PC-9 (cell line): Measurements from ENCODE around the gene HTR4. TPM values are rescaled to one million over a fixed set of nuclear protein-coding genes. Genes with fewer than 3 reads are reported as not detected.

ENCODE experiments used
- BruUV-seq: library from RNA; stranded (reverse); fragments of 400-500 nt; replicated peaks from 2 replicates; lab custom pipeline; 2021; lab: Mats Ljungman, UMichigan
- CTCF ChIA-PET: fragments of 300-600 bp; sonication (Branson Sonifier 250); formaldehyde crosslinking; loops from one replicate; lab custom pipeline; 2022; ENCODE audit warnings: antibody characterized with exemption; lab: Charles Lee
- POLR2A ChIA-PET: fragments of 300-600 bp; sonication (Branson Sonifier 250); formaldehyde crosslinking; loops from one replicate; lab custom pipeline; 2022; ENCODE audit warnings: antibody characterized with exemption; ENCODE audit not compliant: unreplicated experiment; lab: Charles Lee
- DNase-seq, 2 experiments: peaks; one replicate each; pipeline versions ENCODE4 v3.0.0 to v3.0.0-alpha.2; 2015 to 2022; ENCODE audit warnings: mixed read lengths in 1 of 2
- H2AFZ ChIP-seq: fragments of 200-600 bp; sonication (generic); 2 replicates; pipeline ENCODE4 v1.8.1; 2017; ENCODE audit warnings: antibody characterized with exemption
- H3F3A ChIP-seq: fragments of 200-600 bp; sonication (generic); 2 replicates; pipeline ENCODE4 v1.8.1; 2017; ENCODE audit warnings: antibody characterized with exemption, mild to moderate bottlenecking, low read depth; ENCODE audit not compliant: insufficient read depth
- H3K27ac ChIP-seq: fragments of 200-600 bp; sonication (generic); 2 replicates; pipeline ENCODE4 v1.6.1; 2016; ENCODE audit warnings: mixed run types
- H3K27me3 ChIP-seq: fragments of 200-600 bp; sonication (generic); 2 replicates; pipeline ENCODE4 v1.6.1; 2016; ENCODE audit warnings: low read depth, mixed run types; ENCODE audit not compliant: insufficient read depth
- H3K36me3 ChIP-seq: fragments of 200-600 bp; sonication (generic); 2 replicates; pipeline ENCODE4 v1.6.1; 2016; ENCODE audit warnings: low read depth, mixed run types
- H3K4me1 ChIP-seq: fragments of 200-600 bp; sonication (generic); replicated peaks from 2 replicates; pipeline ENCODE4 v1.6.1; 2016; ENCODE audit warnings: mixed run types; ENCODE audit not compliant: insufficient read depth
- H3K4me2 ChIP-seq: fragments of 200-600 bp; sonication (generic); 2 replicates; pipeline ENCODE4 v1.6.1; 2017; ENCODE audit warnings: mixed run types
- H3K4me3 ChIP-seq: fragments of 200-600 bp; sonication (generic); 2 replicates; pipeline ENCODE4 v1.6.1; 2016; ENCODE audit warnings: mixed run types
- H3K79me2 ChIP-seq: fragments of 200-600 bp; sonication (generic); 2 replicates; pipeline ENCODE4 v1.6.1; 2017; ENCODE audit warnings: low read depth, mixed run types
- H3K9me2 ChIP-seq: fragments of 200-600 bp; sonication (generic); 2 replicates; pipeline ENCODE4 v1.8.1; 2017; ENCODE audit warnings: mild to moderate bottlenecking; ENCODE audit not compliant: insufficient read depth
- H3K9me3 ChIP-seq: fragments of 200-600 bp; sonication (generic); 2 replicates; pipeline ENCODE4 v1.8.1; 2016; ENCODE audit warnings: low read depth; ENCODE audit not compliant: insufficient read depth
- H4K20me1 ChIP-seq: fragments of 200-600 bp; sonication (generic); 2 replicates; pipeline ENCODE4 v1.8.1; 2017; ENCODE audit not compliant: insufficient read depth
- CTCF ChIP-seq: fragments of 200-600 bp; sonication (generic); conservative IDR thresholded peaks from 2 replicates; pipeline ENCODE4 v1.6.1; 2017; ENCODE audit warnings: mixed run types, antibody characterized with exemption, mild to moderate bottlenecking, moderate library complexity
- EZH2 ChIP-seq: fragments of 200-600 bp; sonication (generic); IDR thresholded peaks from 2 replicates; pipeline ENCODE4 v1.8.0; 2017; ENCODE audit warnings: antibody characterized with exemption, low read depth
- intact Hi-C: fragments of 100-400 bp; cut with micrococcal nuclease; formaldehyde crosslinking; loops from one replicate; pipeline ENCODE4 v1.10.0; 2022; ENCODE audit not compliant: unreplicated experiment
- total RNA-seq: library from RNA; stranded (reverse); gene quantifications from 2 replicates; pipeline ENCODE4 v1.2.3, GENCODE V29; 2021

HTR4 gene
- total RNA-seq, 1 experiment from 2014 or later: not detected

- DNase-seq: no peak
- CTCF ChIA-PET: no interaction called here
- POLR2A ChIA-PET: no interaction called here
Observed at GRCh38 chr5:148514344-148514743, 140.0 kb downstream of the HTR4 start.

GRCh38 chr5:148512498-148512897 is 141.8 kb downstream of the HTR4 start:
- Histone ChIP-seq H3K4me2 (no peak overlapping the region), H3F3A (no peaks in the 10 kb centered on the region), H2AFZ (no peak overlapping the region), H3K4me3 (no peak overlapping the region), H3K27ac (no peak overlapping the region), H3K9me3 (peaks cover 3% of the 10 kb centered on the region; the same call in 1 of the 2 replicates), H3K27me3 (no peaks in the 10 kb centered on the region), H3K79me2 (no peaks in the 10 kb centered on the region), H4K20me1 (no peaks in the 10 kb centered on the region), H3K4me1 (no peaks in the 10 kb centered on the region), H3K36me3 (no peaks in the 10 kb centered on the region), H3K9me2 (no peaks in the 10 kb centered on the region)
- intact Hi-C loops: no loop called here
- no peak for TF ChIP-seq CTCF
- TF ChIP-seq EZH2: no peak
- BruUV-seq: no TSS peak
- POLR2A ChIA-PET: no interaction called here
- CTCF ChIA-PET: no interaction called here
- no peak for DNase-seq

More at GRCh38 chr5:148514344-148514743, 140.0 kb downstream of the HTR4 start:
- no peak overlapping the region for H2AFZ ChIP-seq
- no peaks in the 10 kb centered on the region for H3K79me2 ChIP-seq
- intact Hi-C loops: no loop called here
- no peak overlapping the region for H3K4me3 ChIP-seq
- TF ChIP-seq EZH2 (no peak), CTCF (no peak)
- no peaks in the 10 kb centered on the region for H3K36me3 ChIP-seq
- no peaks in the 10 kb centered on the region for H3K9me2 ChIP-seq
- no peaks in the 10 kb centered on the region for H3F3A ChIP-seq
- no peaks in the 10 kb centered on the region for H3K27me3 ChIP-seq
- no peak overlapping the region for H3K27ac ChIP-seq
- no TSS peak for BruUV-seq
- H3K4me1 ChIP-seq: no peaks in the 10 kb centered on the region
- peaks cover 3% of the 10 kb centered on the region; the same call in 1 of the 2 replicates for H3K9me3 ChIP-seq
- no peaks in the 10 kb centered on the region for H4K20me1 ChIP-seq
- no peak overlapping the region for H3K4me2 ChIP-seq

- ChIA-PET CTCF (no interaction called here), POLR2A (no interaction called here)
- no TSS peak for BruUV-seq
Observed at GRCh38 chr5:148511810-148512347, 142.4 kb downstream of the HTR4 start.

More at GRCh38 chr5:148511810-148512347, 142.4 kb downstream of the HTR4 start:
- H3K27me3 ChIP-seq: no peaks in the 10 kb centered on the region
- H3K27ac ChIP-seq: no peak overlapping the region
- H3K4me3 ChIP-seq: no peak overlapping the region
- H4K20me1 ChIP-seq: no peaks in the 10 kb centered on the region
- TF ChIP-seq CTCF (no peak), EZH2 (no peak)
- H3K4me2 ChIP-seq: no peak overlapping the region
- no peaks in the 10 kb centered on the region for H3F3A ChIP-seq
- H3K4me1 ChIP-seq: no peaks in the 10 kb centered on the region
- no peak overlapping the region for H2AFZ ChIP-seq
- intact Hi-C loops: no loop called here
- no peak for DNase-seq
- 0 out of 2 replicates have a peak, but pooled peaks cover 3% of the 10 kb centered on the region for H3K9me3 ChIP-seq
- no peaks in the 10 kb centered on the region for H3K9me2 ChIP-seq
- H3K79me2 ChIP-seq: no peaks in the 10 kb centered on the region
- no peaks in the 10 kb centered on the region for H3K36me3 ChIP-seq
